Activated CD4-positive, alpha-beta memory T cell treated with anti-CD3 and anti-CD28 coated beads, Interleukin-2, amount 10 ng/mL, durations not matched to agents 7 days and 5 days (primary cell): ENCODE results near the gene IER5. TPM values are rescaled to one million over a fixed set of nuclear protein-coding genes. Genes with fewer than 3 reads are reported as not detected.

Experiments used
- CTCF ChIA-PET: fragments of 350-600 bp; sonication (Branson Sonifier 250); formaldehyde crosslinking; loops from one replicate; lab custom pipeline; 2021; ENCODE audit warnings: antibody characterized with exemption, inconsistent platforms; lab: Charles Lee
- POLR2A ChIA-PET: fragments of 350-600 bp; sonication (Branson Sonifier 250); formaldehyde crosslinking; loops from one replicate; lab custom pipeline; 2021; ENCODE audit warnings: antibody characterized with exemption; lab: Charles Lee
- DNase-seq: peaks from one replicate; pipeline ENCODE4 v3.0.0-alpha.2; 2020
- H3K27ac Mint-ChIP-seq: one replicate; pipeline ENCODE4 v1.8.0; 2021; ENCODE audit warnings: mild to moderate bottlenecking, mixed read lengths
- H3K27me3 Mint-ChIP-seq: one replicate; pipeline ENCODE4 v1.8.0; 2021; ENCODE audit warnings: mixed read lengths
- H3K36me3 Mint-ChIP-seq: one replicate; pipeline ENCODE4 v1.8.0; 2021; ENCODE audit warnings: low read depth, mixed read lengths
- H3K4me1 Mint-ChIP-seq: one replicate; pipeline ENCODE4 v1.8.0; 2021; ENCODE audit warnings: mixed read lengths
- H3K4me3 Mint-ChIP-seq: one replicate; pipeline ENCODE4 v1.8.0; 2021; ENCODE audit warnings: mild to moderate bottlenecking, mixed read lengths
- H3K9me3 Mint-ChIP-seq: one replicate; pipeline ENCODE4 v1.8.0; 2021; ENCODE audit warnings: mixed read lengths
- total RNA-seq, 2 experiments: library from RNA; stranded (reverse); gene quantifications; one replicate each; pipeline ENCODE4 v1.2.3, GENCODE V29; 2021

The IER5 gene
- total RNA-seq, 2 experiments from 2014 or later = 41.6 to 43.9 TPM

DNA sequence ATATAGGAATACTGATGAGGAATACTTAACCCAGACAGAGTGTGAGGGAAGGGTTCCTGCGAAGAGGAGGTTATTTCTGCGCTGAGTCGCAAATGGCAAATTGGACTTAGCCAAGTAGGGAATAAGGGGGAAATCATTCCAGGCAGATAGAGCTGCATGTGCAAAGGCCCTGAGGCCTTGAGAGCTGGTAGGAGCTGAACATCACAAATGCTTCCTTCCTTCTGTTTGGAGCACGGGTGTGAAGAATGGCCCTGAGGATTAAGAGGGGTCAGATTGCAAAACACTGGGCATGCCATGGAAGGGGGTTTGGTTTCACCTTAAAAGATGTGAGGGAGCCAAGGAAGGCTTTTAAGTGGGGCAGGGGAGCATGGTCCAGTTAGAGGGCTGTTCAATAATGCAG lies 12.4 kb downstream of the IER5 start:
- ChIA-PET CTCF (interaction anchor here (0.9 to 4.5 kb wide), 6 partner anchors 12 to 46 kb away, joined by 3 to 25 read pairs (median 3); partner anchors contain the start of gene IER5), POLR2A (interaction anchor here (1.8 to 13.2 kb wide), 3 partner anchors 12 to 40 kb away, joined by 4 to 374 read pairs (median 13); partner anchors contain the start of gene IER5)
- peak overlapping the region; percentile 8 for H3K27ac Mint-ChIP-seq
- H3K36me3 Mint-ChIP-seq = peaks cover 3% of the 10 kb centered on the region
- peaks cover 3% of the 10 kb centered on the region for H3K27me3 Mint-ChIP-seq
- H3K4me1 Mint-ChIP-seq = peaks cover 85% of the 10 kb centered on the region
- DNase-seq = no peak
- no peak overlapping the region for H3K4me3 Mint-ChIP-seq
- no peaks in the 10 kb centered on the region for H3K9me3 Mint-ChIP-seq

- CTCF ChIA-PET = interaction anchor here (1.0 to 6.3 kb wide), 6 partner anchors 10 to 40 kb away, joined by 3 to 60 read pairs (median 16); partner anchors contain the start of gene IER5
- no peaks in the 10 kb centered on the region for H3K36me3 Mint-ChIP-seq
- no peaks in the 10 kb centered on the region for H3K9me3 Mint-ChIP-seq
- H3K4me1 Mint-ChIP-seq = peaks cover 86% of the 10 kb centered on the region
- no peak overlapping the region for H3K27ac Mint-ChIP-seq
- H3K4me3 Mint-ChIP-seq = no peak overlapping the region
- peaks cover 10% of the 10 kb centered on the region for H3K27me3 Mint-ChIP-seq
- no peak for DNase-seq
- POLR2A ChIA-PET = interaction anchor here (1.8 to 13.2 kb wide), 4 partner anchors 13 to 40 kb away, joined by 4 to 374 read pairs (median 32); partner anchors contain the start of gene IER5
These were observed 13.2 kb downstream of the IER5 start for GRCh38 chr1:181101581-181102226.

DNA sequence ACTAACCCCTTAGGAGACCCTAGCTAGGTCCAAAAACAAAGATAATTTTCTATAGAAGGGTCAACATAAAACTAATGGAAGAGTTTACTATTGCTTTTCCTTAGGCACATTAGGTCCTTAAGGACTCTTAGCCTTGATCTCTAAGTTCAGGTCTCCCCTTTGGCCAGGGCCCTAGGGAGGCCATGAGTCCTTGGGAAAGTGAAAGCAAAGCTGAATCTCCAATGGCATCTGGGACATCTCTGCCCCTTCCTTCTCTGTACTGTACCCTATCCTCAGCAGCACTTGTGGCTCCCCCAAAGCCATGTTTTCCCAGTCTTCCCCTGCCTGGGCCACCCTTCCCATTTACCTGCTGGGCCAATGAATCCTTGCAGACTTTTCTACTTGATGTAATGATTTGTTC lies 14.3 kb downstream of the IER5 start:
- no peak overlapping the region for H3K4me3 Mint-ChIP-seq
- peaks cover 22% of the 10 kb centered on the region for H3K27me3 Mint-ChIP-seq
- ChIA-PET CTCF (interaction anchor here (0.7 to 6.3 kb wide), 3 partner anchors 11 to 39 kb away, joined by 5 to 60 read pairs (median 55); partner anchors contain the start of gene IER5), POLR2A (interaction anchor here (1.0 to 13.2 kb wide), 6 partner anchors 14 to 69 kb away, joined by 3 to 374 read pairs (median 6); partner anchors contain the start of genes IER5 and MR1)
- H3K9me3 Mint-ChIP-seq = no peaks in the 10 kb centered on the region
- H3K36me3 Mint-ChIP-seq = no peaks in the 10 kb centered on the region
- no peak for DNase-seq
- peaks cover 88% of the 10 kb centered on the region for H3K4me1 Mint-ChIP-seq
- H3K27ac Mint-ChIP-seq = no peak overlapping the region

DNA sequence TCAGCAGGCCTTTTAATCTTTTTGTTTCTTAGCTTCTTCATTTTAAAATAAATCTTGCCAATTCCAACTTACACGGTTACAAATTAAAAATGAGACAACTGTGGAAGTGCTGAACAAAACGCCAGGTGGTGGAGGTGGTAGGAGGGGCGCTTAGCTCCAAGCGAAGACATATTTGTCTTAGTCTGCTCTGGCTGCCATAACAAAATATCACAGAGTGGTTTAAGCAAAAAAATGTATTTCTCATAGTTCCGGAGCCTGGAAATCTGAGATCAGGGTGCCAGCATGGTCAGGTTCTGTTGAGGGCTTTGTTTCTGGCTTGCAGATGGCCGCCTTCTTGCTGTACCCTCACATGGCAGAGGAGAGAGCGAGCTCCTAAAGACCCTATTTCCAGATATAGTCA lies 14.9 kb downstream of the IER5 start:
- ChIA-PET POLR2A (interaction anchor here (1.0 to 13.2 kb wide), 6 partner anchors 15 to 81 kb away, joined by 3 to 374 read pairs (median 9); partner anchors contain the start of genes IER5, MR1 and STX6), CTCF (interaction anchor here (0.7 to 6.3 kb wide), 6 partner anchors 12 to 600 kb away, joined by 3 to 60 read pairs (median 4); partner anchors contain the start of genes ACBD6 and IER5)
- no peaks in the 10 kb centered on the region for H3K36me3 Mint-ChIP-seq
- peaks cover 27% of the 10 kb centered on the region for H3K27me3 Mint-ChIP-seq
- no peak overlapping the region for H3K4me3 Mint-ChIP-seq
- H3K9me3 Mint-ChIP-seq = no peaks in the 10 kb centered on the region
- H3K4me1 Mint-ChIP-seq = peaks cover 84% of the 10 kb centered on the region
- no peak overlapping the region for H3K27ac Mint-ChIP-seq
- DNase-seq = no peak

DNA sequence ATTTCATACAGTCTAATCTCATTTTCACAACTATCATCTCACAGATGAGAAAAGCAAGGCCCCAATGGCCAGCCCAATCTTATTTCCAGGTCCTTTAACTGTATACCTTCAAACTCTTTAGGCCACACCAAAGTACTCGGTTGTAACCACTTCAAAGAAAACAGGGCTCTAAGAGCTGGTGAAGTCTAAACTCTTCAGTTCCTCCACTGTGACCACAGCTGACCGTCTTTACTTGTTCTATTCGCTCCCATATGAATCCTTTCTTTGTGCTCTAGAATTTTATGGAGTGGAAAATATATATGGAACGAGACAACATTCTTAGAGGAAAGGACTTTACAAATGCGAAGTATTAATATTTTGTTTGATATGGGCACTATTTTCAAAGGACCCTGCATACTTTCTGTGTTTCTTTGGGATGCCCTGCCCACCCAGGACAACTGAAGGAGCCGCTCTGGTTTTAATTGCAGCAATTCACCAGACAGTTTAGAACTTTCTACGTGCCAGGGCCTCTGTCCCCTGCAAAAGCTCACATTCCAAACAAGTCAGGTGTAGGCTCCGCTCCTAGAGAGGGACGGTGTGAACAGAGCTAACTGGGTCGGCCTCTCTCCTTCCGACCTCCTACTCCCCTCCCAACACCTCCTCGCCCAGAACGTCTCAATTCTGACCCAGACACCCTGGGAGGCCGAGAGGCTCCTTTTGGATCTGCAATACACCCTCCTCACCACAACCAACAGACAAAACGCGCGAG lies 15.7 kb downstream of the IER5 start:
- Mint-ChIP-seq H3K27me3 (peaks cover 31% of the 10 kb centered on the region), H3K36me3 (no peaks in the 10 kb centered on the region), H3K4me1 (peaks cover 80% of the 10 kb centered on the region), H3K27ac (no peak overlapping the region), H3K4me3 (peak overlapping the region; percentile 78), H3K9me3 (no peaks in the 10 kb centered on the region)
- CTCF ChIA-PET = interaction anchor here (0.5 to 6.3 kb wide), 15 partner anchors 8 to 601 kb away, joined by 3 to 60 read pairs (median 4); partner anchors contain the start of gene ACBD6
- no peak for DNase-seq
- POLR2A ChIA-PET = interaction anchor here (0.6 to 13.2 kb wide), 20 partner anchors 9 to 292 kb away, joined by 3 to 374 read pairs (median 7); partner anchors contain the start of genes IER5, MR1 and STX6

DNA sequence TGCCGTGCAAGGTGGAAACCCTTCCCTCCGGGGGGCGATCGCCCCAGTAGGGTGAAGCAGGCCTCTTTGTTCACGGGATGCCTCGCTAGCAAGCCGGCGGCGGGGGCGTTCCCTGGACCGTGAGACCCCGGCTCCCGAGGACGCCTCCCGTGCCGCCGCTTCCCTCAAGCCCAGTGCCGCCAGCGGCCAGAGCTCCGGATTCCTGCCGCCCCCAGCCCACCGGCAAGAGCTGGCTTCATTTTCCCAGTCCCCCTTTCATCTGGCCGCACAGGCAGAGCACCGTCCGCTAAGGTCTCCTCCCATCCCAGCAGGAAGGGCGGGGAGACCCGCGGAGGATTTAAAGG lies 16.3 kb downstream of the IER5 start:
- peaks cover 75% of the 10 kb centered on the region for H3K4me1 Mint-ChIP-seq
- H3K27ac Mint-ChIP-seq = no peak overlapping the region
- DNase-seq = peak; percentile 55
- H3K36me3 Mint-ChIP-seq = no peaks in the 10 kb centered on the region
- POLR2A ChIA-PET = interaction anchor here (0.6 to 13.2 kb wide), 25 partner anchors 9 to 601 kb away, joined by 3 to 374 read pairs (median 5); partner anchors contain the start of genes IER5, MR1 and STX6
- CTCF ChIA-PET = interaction anchor here (0.5 to 6.3 kb wide), 14 partner anchors 9 to 88 kb away, joined by 3 to 60 read pairs (median 4); partner anchors contain the start of gene MR1
- peaks cover 35% of the 10 kb centered on the region for H3K27me3 Mint-ChIP-seq
- no peaks in the 10 kb centered on the region for H3K9me3 Mint-ChIP-seq
- peak overlapping the region; percentile 78 for H3K4me3 Mint-ChIP-seq

DNA sequence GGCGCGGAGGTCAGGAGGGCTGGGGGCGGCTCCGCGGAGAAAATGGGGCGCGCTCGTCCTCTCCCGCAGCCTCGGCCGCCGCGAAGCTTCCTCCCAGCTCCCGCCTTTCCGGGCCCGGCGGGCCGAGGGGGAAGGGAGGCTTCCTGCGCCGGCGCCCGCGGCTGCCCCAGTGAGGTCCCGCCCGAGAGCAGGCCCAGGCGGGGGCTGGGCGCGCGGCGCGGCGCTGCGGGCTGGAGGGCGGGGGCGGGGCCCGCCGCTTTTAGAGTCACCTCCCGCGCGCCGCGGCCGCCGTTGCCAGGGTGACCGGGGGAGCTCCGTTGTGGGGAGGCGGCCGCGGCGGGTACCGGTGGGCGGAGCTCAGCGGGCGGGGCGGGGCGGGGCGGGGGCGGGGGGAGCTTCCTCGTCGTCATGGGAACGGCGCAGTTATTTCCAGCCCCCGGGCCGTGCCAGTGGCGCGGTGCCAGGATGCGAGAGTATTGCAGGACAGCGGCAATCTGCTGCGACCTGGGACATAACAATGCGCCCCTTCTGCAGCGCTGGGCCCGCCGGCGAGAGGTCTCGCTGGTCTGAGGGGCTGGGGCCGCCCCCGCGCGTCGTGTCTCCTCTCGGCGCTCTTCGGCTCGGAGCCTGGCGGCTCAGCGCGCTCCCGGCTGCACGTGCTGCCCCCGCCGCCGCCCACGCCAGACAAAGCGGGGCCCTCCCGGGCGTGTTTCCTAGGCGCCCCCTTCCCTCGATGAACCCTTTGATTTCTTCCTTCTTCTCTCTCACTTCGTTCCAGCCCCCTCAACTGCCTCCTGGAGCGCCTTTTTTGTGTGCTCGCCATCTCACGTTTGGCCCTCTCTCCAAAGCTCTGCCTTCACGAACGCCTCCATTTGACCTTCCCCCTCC lies 16.9 kb downstream of the IER5 start:
- CTCF ChIA-PET = interaction anchor here (0.8 to 6.3 kb wide), 14 partner anchors 9 to 83 kb away, joined by 3 to 60 read pairs (median 4); partner anchors contain the start of gene MR1

DNA sequence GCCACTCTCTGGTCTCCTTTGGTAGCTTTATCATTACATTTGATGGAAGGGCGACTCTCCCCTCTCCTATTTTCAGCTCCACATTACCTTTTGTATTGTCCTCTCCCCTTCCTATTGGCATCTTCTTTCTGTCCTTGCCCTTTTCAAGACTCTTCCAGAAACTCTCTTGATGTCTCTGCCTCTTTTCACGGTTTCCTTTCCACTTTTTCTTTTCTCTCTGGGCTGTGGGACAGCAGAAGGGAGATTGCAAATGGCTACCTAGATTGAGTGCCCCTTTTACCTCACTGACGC lies 17.5 kb downstream of the IER5 start:
- no peaks in the 10 kb centered on the region for H3K9me3 Mint-ChIP-seq
- peak overlapping the region; percentile 70 for H3K4me3 Mint-ChIP-seq
- peak overlapping the region; percentile 51 for H3K27ac Mint-ChIP-seq
- H3K27me3 Mint-ChIP-seq = peaks cover 40% of the 10 kb centered on the region
- no peak for DNase-seq
- ChIA-PET POLR2A (interaction anchor here (1.8 to 13.2 kb wide), 6 partner anchors 9 to 29 kb away, joined by 5 to 374 read pairs (median 17); partner anchors contain the start of gene IER5), CTCF (interaction anchor here (1.2 to 6.3 kb wide), 6 partner anchors 15 to 68 kb away, joined by 3 to 60 read pairs (median 4); no protein-coding TSS in a partner anchor)
- peaks cover 63% of the 10 kb centered on the region for H3K4me1 Mint-ChIP-seq
- H3K36me3 Mint-ChIP-seq = no peaks in the 10 kb centered on the region

More for the DNA sequence above, 16.9 kb downstream of the IER5 start:
- DNase-seq = peak; percentile 94
- POLR2A ChIA-PET = interaction anchor here (0.6 to 13.2 kb wide), 24 partner anchors 10 to 602 kb away, joined by 3 to 374 read pairs (median 5); partner anchors contain the start of genes IER5, MR1 and STX6
- Mint-ChIP-seq H3K27me3 (peaks cover 35% of the 10 kb centered on the region), H3K9me3 (no peaks in the 10 kb centered on the region), H3K27ac (peak overlapping the region; percentile 51), H3K4me1 (peaks cover 69% of the 10 kb centered on the region), H3K4me3 (peak overlapping the region; percentile 78), H3K36me3 (no peaks in the 10 kb centered on the region)

GRCh38 chr1:181106479-181106878 lies 18.0 kb downstream of the IER5 start:
- Mint-ChIP-seq H3K36me3 (no peaks in the 10 kb centered on the region), H3K27ac (no peak overlapping the region), H3K4me3 (peak overlapping the region; percentile 70), H3K4me1 (peaks cover 58% of the 10 kb centered on the region), H3K27me3 (peaks cover 45% of the 10 kb centered on the region), H3K9me3 (no peaks in the 10 kb centered on the region)
- ChIA-PET POLR2A (interaction anchor here (1.3 to 13.2 kb wide), 7 partner anchors 9 to 29 kb away, joined by 3 to 374 read pairs (median 12); partner anchors contain the start of gene IER5), CTCF (interaction anchor here (1.6 to 6.3 kb wide), 4 partner anchors 15 to 69 kb away, joined by 3 to 60 read pairs (median 30); no protein-coding TSS in a partner anchor)
- no peak for DNase-seq

- peaks cover 49% of the 10 kb centered on the region for H3K4me1 Mint-ChIP-seq
- ChIA-PET POLR2A (interaction anchor here (1.3 to 13.2 kb wide), 4 partner anchors 10 to 28 kb away, joined by 3 to 374 read pairs (median 8); partner anchors contain the start of gene IER5), CTCF (interaction anchor here (6.1 to 6.3 kb wide), 2 partner anchors 16 to 34 kb away, joined by 55 to 60 read pairs; no protein-coding TSS in a partner anchor)
- no peak for DNase-seq
- H3K9me3 Mint-ChIP-seq = no peaks in the 10 kb centered on the region
- H3K27me3 Mint-ChIP-seq = peaks cover 49% of the 10 kb centered on the region
- no peaks in the 10 kb centered on the region for H3K36me3 Mint-ChIP-seq
- H3K27ac Mint-ChIP-seq = no peak overlapping the region
- no peak overlapping the region for H3K4me3 Mint-ChIP-seq
These were observed 19.2 kb downstream of the IER5 start for GRCh38 chr1:181107711-181108110.

DNA sequence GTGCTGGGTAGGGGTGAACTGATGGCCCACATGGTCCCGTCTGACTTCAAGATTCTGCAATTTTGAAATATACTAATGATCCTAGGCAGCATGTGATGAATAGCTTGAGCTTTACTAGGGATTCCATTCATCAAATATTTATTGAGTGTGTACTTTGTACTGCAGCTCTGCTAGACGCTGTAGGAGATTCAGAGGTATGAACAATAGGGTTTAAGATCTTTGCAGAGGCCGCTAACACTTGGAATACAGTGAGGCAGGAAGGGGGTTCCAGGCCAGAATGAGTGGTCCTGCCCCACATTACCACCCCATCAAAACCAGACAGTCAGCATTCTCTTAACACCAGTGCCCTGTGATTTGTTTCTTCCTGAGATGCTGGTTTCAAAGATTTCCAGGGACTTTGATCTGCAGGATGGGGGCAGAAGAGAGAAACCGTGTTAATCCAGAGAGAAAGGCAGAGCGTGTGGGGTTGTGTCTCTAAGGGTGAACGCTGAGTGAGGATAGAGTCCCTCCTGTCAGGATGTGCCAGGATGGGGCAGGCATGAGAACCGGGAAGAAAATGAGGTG lies 19.9 kb downstream of the IER5 start:
- Mint-ChIP-seq H3K27me3 (peaks cover 49% of the 10 kb centered on the region), H3K4me1 (peaks cover 44% of the 10 kb centered on the region), H3K9me3 (no peaks in the 10 kb centered on the region), H3K36me3 (no peaks in the 10 kb centered on the region), H3K27ac (no peak overlapping the region), H3K4me3 (no peak overlapping the region)
- no peak for DNase-seq
- POLR2A ChIA-PET = interaction anchor here (13.2 kb wide), 1 partner anchor 20 kb away, joined by 374 read pairs; the partner anchor contains the start of gene IER5
- CTCF ChIA-PET = no interaction called here
